ENCODE data around the gene BECN2.

- TF ChIP-seq CTCF (IDR thresholded peaks at IDR 0.05; ENCODE audit: low read length) (no peak), EZH2 (optimal IDR thresholded peaks at IDR 0.05; ENCODE audit: low read depth, low read length) (no peak)
These were observed 41.4 kb upstream of the BECN2 start for GRCh38 chr1:241916196-241916595.

Data from MM.1S (cell line).